Activated CD8-positive, alpha-beta memory T cell treated with anti-CD3 and anti-CD28 coated beads, Interleukin-2, amount 50 U/mL, for 4 hours (primary cell): ENCODE measurements around the gene SBSN.
A peak's percentile ranks its signal among the peaks of the same experiment; 100 is the strongest.

Source experiments
- DNase-seq: peaks from one replicate; pipeline ENCODE4 v3.0.0-alpha.2; 2020

The SBSN gene

GRCh38 chr19:35554076-35554475 is 26.0 kb upstream of the SBSN start:
- DNase-seq: no peak

- no peak for DNase-seq
Observed at GRCh38 chr19:35553385-35554000, 25.4 kb upstream of the SBSN start.

- DNase-seq: no peak
Observed at GRCh38 chr19:35552534-35553384, 24.6 kb upstream of the SBSN start.

- DNase-seq: no peak
Observed at GRCh38 chr19:35551091-35551810, 23.1 kb upstream of the SBSN start.

GRCh38 chr19:35549879-35550523 is 21.9 kb upstream of the SBSN start:
- no peak for DNase-seq

- DNase-seq: peak; percentile 45
Observed at GRCh38 chr19:35549174-35549788, 21.2 kb upstream of the SBSN start.

- no peak for DNase-seq
Observed at GRCh38 chr19:35546532-35546931, 18.4 kb upstream of the SBSN start.

- DNase-seq: peak; percentile 67
Observed at GRCh38 chr19:35545855-35546381, 17.8 kb upstream of the SBSN start.

GRCh38 chr19:35545001-35545854 is 17.1 kb upstream of the SBSN start, which contains the start of gene TMEM147:
Gene TMEM147, plus strand, starts transcription at chr19:35545626. Its CDS starts 114 bp downstream, at chr19:35545740.
- DNase-seq: peak; percentile 86

- no peak for DNase-seq
Observed at GRCh38 chr19:35544110-35544802, 16.1 kb upstream of the SBSN start.

- no peak for DNase-seq
Observed at GRCh38 chr19:35543280-35544109, 15.4 kb upstream of the SBSN start.

GRCh38 chr19:35542209-35542608 is 14.1 kb upstream of the SBSN start:
- no peak for DNase-seq

- no peak for DNase-seq
Observed at GRCh38 chr19:35540356-35540927, 12.3 kb upstream of the SBSN start.

- DNase-seq: no peak
Observed at GRCh38 chr19:35539850-35540249, 11.7 kb upstream of the SBSN start.

GRCh38 chr19:35539314-35539713 is 11.2 kb upstream of the SBSN start:
- no peak for DNase-seq

GRCh38 chr19:35534803-35535480 is 6.8 kb upstream of the SBSN start:
- DNase-seq: no peak

- peak; percentile 44 for DNase-seq
Observed at GRCh38 chr19:35533822-35534392, 5.8 kb upstream of the SBSN start.

- no peak for DNase-seq
Observed at GRCh38 chr19:35533201-35533821, 5.2 kb upstream of the SBSN start, which contains the start of gene GAPDHS. Gene GAPDHS, plus strand, starts transcription at chr19:35533456. Its CDS starts 72 bp downstream, at chr19:35533528.
